Mucosa of gallbladder (tissue), 1 donor: ENCODE results near the gene CCDC112. TPM values are rescaled to one million over a fixed set of nuclear protein-coding genes. Genes with fewer than 3 reads are reported as not detected.
"Not testable (repeated sequence)": the region's sequence is repeated elsewhere in the genome, so short reads cannot be mapped to it uniquely, and the experiment has no call there.

Experiments
- DNase-seq: peaks from one replicate; pipeline ENCODE4 v3.0.0-alpha.2; 2020; ENCODE audit warnings: low spot score
- total RNA-seq: library from RNA; stranded (reverse); gene quantifications from one replicate; pipeline ENCODE4 v1.2.1, GENCODE V29; 2021
- donor health status: DM: no; HTN: no; CAD: no.

Gene CCDC112
- total RNA-seq, 1 donor from 2014 or later: 4.1 TPM

GRCh38 chr5:115260248-115260647, 36.2 kb downstream of the CCDC112 start:
- no peak for DNase-seq

GRCh38 chr5:115257981-115258380, 38.5 kb downstream of the CCDC112 start:
- DNase-seq: no peak

- DNase-seq: not testable (repeated sequence)
Measured at GRCh38 chr5:115249379-115249778, 47.1 kb downstream of the CCDC112 start.

- DNase-seq: no peak
Measured at GRCh38 chr5:115246361-115246991, 50.0 kb downstream of the CCDC112 start.

- DNase-seq: no peak
Measured at GRCh38 chr5:115243412-115243811, 53.0 kb downstream of the CCDC112 start.

GRCh38 chr5:115241881-115242642, 54.4 kb downstream of the CCDC112 start:
- no peak for DNase-seq

GRCh38 chr5:115237066-115237465, 59.4 kb downstream of the CCDC112 start:
- no peak for DNase-seq

GRCh38 chr5:115236599-115236998, 59.9 kb downstream of the CCDC112 start:
- no peak for DNase-seq

GRCh38 chr5:115231598-115231997, 64.9 kb downstream of the CCDC112 start:
- DNase-seq: no peak

GRCh38 chr5:115229606-115230005, 66.8 kb downstream of the CCDC112 start:
- no peak for DNase-seq

GRCh38 chr5:115227281-115227680, 69.2 kb downstream of the CCDC112 start:
- no peak for DNase-seq

Other genes starting within 250 kb of the CCDC112 start
- 1.3 TPM for gene TRIM36, start 126.7 kb downstream of the CCDC112 start, total RNA-seq
- gene PGGT1B, start 33.8 kb downstream of the CCDC112 start, total RNA-seq: 44.0 TPM
- 24.6 TPM for gene FEM1C, start 248.1 kb upstream of the CCDC112 start, total RNA-seq